ENCODE measurements around the gene MGRN1.
A peak's percentile ranks its signal among the peaks of the same experiment; 100 is the strongest.

MGRN1 gene

DNA sequence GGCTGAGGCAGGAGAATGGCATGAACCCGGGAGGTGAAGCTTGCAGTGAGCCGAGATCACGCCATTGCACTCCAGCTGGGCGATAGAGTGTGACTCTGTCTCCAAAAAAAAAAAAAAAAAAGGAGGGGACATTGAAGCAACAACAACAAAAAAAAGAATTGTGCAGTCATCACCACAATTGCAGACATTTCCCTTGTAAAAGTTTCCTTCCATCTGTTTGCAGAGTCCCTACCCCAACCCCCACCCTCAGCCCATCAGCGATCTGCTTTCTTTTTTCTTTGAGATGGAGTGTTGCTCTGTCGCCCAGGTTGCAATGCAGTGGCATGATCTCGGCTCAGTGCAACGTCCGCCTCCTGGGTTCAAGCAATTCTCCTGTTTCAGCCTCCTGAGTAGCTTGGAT lies 3.7 kb downstream of the MGRN1 start:
- TF ChIP-seq, protein P1, sequence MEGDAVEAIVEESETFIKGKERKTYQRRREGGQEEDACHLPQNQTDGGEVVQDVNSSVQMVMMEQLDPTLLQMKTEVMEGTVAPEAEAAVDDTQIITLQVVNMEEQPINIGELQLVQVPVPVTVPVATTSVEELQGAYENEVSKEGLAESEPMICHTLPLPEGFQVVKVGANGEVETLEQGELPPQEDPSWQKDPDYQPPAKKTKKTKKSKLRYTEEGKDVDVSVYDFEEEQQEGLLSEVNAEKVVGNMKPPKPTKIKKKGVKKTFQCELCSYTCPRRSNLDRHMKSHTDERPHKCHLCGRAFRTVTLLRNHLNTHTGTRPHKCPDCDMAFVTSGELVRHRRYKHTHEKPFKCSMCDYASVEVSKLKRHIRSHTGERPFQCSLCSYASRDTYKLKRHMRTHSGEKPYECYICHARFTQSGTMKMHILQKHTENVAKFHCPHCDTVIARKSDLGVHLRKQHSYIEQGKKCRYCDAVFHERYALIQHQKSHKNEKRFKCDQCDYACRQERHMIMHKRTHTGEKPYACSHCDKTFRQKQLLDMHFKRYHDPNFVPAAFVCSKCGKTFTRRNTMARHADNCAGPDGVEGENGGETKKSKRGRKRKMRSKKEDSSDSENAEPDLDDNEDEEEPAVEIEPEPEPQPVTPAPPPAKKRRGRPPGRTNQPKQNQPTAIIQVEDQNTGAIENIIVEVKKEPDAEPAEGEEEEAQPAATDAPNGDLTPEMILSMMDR (conservative IDR thresholded peaks at IDR 0.05; ENCODE audit: low read depth) = no peak
- no peak overlapping the region for H3K27ac ChIP-seq
- POLR2A ChIA-PET (ENCODE audit: low non-redundant PET) = no interaction called here
- no peak for DNase-seq (ENCODE audit: low spot score)
- CTCF ChIA-PET = interaction anchor here (0.6 to 0.7 kb wide), 2 partner anchors 22 to 42 kb away, joined by 3 read pairs; no protein-coding TSS in a partner anchor

DNA sequence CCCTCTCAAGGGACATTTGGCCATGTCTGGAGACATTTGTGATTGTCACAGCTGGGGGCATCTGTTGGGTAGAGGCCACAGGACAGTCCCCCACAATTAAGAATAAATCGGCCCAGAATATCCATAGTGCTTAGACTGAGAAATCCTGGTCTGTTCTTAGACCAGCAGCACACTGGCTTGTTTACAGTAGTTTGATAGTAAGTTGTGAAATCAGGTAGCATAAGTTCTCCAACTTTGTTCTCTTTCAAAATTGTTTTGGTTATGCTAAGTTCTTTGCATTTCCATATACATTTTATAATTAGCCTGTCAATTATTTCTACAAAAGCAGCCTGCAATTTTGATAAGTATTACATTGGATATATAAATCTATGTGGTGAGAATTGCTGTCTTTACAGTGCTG lies 6.8 kb downstream of the MGRN1 start:
- H3K27ac ChIP-seq = no peak overlapping the region
- ChIA-PET POLR2A (ENCODE audit: low non-redundant PET) (no interaction called here), CTCF (interaction anchor here (0.7 kb wide), 1 partner anchor 1012 kb away, joined by 3 read pairs; no protein-coding TSS in a partner anchor)
- no peak for DNase-seq (ENCODE audit: low spot score)
- TF ChIP-seq, protein P1 (conservative IDR thresholded peaks at IDR 0.05; ENCODE audit: low read depth) = no peak

DNA sequence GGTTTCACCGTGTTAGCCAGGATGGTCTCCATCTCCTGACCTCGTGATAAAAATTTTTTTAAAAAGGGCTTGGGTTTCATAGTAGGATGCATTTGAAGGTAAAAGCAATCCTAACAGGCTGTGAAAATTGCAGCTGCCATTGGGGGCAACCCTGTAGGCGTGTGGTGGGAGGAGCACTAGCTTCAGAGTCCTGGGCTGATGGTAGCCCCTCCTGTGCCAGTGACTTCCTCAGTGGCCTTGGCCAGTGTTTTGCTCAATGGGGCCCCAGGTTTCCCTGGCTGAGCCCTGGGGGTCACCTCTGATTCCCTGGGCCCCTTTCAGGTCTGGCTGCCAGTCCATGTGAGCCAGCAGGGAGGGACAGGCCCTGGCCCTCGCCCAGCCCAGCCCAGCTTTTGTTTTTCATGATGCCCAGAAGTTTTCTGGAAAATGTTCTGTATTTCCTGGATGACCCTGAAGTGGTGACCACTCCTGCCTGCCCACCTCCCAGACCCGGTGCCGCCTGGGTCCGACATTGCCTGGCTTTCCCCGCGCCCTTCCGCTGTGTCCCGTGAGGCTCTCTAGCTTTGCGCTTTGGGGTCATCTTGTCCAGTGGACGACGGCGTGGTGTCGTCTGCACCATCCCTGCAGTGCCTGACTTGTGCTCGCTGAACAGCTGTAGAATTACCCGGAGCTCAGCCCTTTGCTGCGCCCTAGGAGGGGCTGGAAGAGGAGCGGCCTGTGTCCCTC lies 9.4 kb downstream of the MGRN1 start:
- POLR2A ChIA-PET (ENCODE audit: low non-redundant PET) = no interaction called here

DNA sequence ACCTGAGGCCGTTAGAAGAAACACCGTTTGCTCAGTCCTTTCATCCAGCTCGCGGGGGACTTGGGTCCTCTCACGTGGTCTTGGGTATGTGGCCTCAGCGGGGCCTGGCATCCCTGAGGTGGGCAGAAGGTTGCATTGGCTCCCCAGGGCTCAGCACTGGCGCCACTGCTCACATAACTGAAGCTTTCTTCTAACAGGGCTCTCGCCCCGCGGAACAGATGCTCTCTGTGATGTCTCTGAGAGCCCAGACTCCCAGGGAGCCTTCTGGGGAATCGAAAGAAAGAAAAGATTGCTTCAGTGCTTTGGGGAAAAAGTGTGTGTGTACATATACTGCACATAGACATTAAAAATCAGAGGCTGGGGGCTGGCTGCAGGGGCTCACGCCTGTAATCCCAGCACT lies 10.1 kb downstream of the MGRN1 start:
- DNase-seq (ENCODE audit: low spot score) = no peak
- ChIA-PET POLR2A (ENCODE audit: low non-redundant PET) (no interaction called here), CTCF (no interaction called here)
- peak overlapping the region; percentile 25; the same call in 1 of the 2 replicates for H3K27ac ChIP-seq
- TF ChIP-seq, protein P1 (conservative IDR thresholded peaks at IDR 0.05; ENCODE audit: low read depth) = no peak

More for the DNA sequence above, 9.4 kb downstream of the MGRN1 start:
- TF ChIP-seq, protein P1 (conservative IDR thresholded peaks at IDR 0.05; ENCODE audit: low read depth) = no peak
- peak overlapping the region; percentile 25; the same call in 1 of the 2 replicates for H3K27ac ChIP-seq
- CTCF ChIA-PET = interaction anchor here (0.9 to 1.3 kb wide), 2 partner anchors 10 to 16 kb away, joined by 3 to 4 read pairs; partner anchors contain the start of gene MGRN1
- no peak for DNase-seq (ENCODE audit: low spot score)

DNA sequence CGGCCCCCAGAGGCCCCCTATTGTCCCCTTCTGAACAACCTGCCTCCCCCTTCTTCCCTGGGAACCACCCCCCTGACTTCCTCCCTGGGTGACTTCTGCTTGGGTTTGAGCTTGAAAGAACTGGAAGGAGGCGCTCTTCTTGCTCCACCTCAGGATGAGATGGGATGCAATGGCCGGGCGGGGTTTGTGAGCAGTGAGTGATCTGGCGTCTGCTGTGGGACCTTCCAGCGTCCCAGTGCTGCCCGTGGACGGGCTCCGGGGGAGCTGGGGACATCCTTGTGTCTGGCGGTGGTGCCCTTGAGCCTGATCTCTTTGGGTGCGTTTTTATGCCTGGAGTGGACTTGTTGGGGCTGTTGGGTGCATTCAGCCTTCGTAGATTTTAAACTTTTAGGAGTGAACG lies 11.6 kb downstream of the MGRN1 start:
- ChIA-PET POLR2A (ENCODE audit: low non-redundant PET) (no interaction called here), CTCF (no interaction called here)
- TF ChIP-seq, protein P1 (conservative IDR thresholded peaks at IDR 0.05; ENCODE audit: low read depth) = no peak
- DNase-seq (ENCODE audit: low spot score) = no peak
- no peak overlapping the region for H3K27ac ChIP-seq

DNA sequence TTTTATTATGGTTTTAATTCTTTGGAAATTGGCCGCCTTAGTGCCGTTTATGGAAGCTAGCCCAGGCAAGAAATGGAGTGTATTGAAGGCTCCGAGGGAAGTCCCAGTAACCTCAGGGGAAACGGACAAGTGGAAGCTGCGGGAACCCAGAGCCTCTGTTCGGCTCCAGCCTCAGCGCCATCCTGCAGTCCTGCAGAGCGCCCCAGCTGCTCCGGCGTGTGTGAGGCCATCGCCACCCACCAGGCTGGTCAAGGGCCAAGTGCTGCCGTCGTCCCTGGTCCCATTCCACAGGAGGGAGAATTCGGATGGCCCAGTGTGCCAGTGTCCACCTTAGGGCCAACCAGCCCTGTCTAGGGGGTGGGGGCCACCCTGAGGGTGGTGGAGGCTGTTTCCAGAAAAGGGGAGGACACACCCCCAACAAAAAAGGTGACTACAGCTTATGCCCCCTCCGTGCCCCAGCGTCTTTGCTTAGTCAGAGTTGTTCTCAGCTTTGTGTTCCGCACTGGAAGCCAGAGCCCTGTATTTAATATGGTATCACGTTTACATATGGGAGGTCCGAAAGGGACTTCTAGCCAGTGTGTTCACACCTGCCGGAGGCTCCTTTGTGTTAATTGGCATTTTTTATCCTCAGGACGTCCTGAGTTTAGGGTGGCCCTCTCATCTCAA lies 13.0 kb downstream of the MGRN1 start:
- H3K27ac ChIP-seq = peak overlapping the region; percentile 9; the same call in 1 of the 2 replicates
- POLR2A ChIA-PET (ENCODE audit: low non-redundant PET) = no interaction called here
- CTCF ChIA-PET = interaction anchor here (0.7 to 1.0 kb wide), 3 partner anchors 14 to 87 kb away, joined by 4 to 5 read pairs (median 4); partner anchors contain the start of gene MGRN1
- no peak for DNase-seq (ENCODE audit: low spot score)
- TF ChIP-seq, protein P1 (conservative IDR thresholded peaks at IDR 0.05; ENCODE audit: low read depth) = no peak
